NCI-H345 treated with DMSO at 0.1 percent for 48 hours (cell line): Measurements from ENCODE around the gene ZBTB40.

ENCODE experiments used
- DNase-seq: peaks from one replicate; lab custom pipeline; 2025; ENCODE audit not compliant: unreplicated experiment; lab: John Stamatoyannopoulos, UW

The ZBTB40 gene

GRCh38 chr1:22503721-22504410, 52.2 kb downstream of the ZBTB40 start:
- no peak for DNase-seq

GRCh38 chr1:22506130-22506692, 54.6 kb downstream of the ZBTB40 start:
- no peak for DNase-seq

- no peak for DNase-seq
Measured at GRCh38 chr1:22507587-22507986, 55.9 kb downstream of the ZBTB40 start.

GRCh38 chr1:22508329-22508728, 56.7 kb downstream of the ZBTB40 start:
- no peak for DNase-seq

- peak; percentile 46 for DNase-seq
Measured at GRCh38 chr1:22508991-22509390, 57.3 kb downstream of the ZBTB40 start.

- no peak for DNase-seq
Measured at GRCh38 chr1:22509815-22510214, 58.2 kb downstream of the ZBTB40 start.

GRCh38 chr1:22512873-22513272, 61.2 kb downstream of the ZBTB40 start:
- no peak for DNase-seq

GRCh38 chr1:22516906-22517571, 65.4 kb downstream of the ZBTB40 start:
- DNase-seq, result no peak

GRCh38 chr1:22517956-22518355, 66.3 kb downstream of the ZBTB40 start:
- no peak for DNase-seq

- no peak for DNase-seq
Measured at GRCh38 chr1:22518379-22518778, 66.7 kb downstream of the ZBTB40 start.

GRCh38 chr1:22520871-22521270, 69.2 kb downstream of the ZBTB40 start:
- DNase-seq, result no peak

GRCh38 chr1:22521692-22522091, 70.0 kb downstream of the ZBTB40 start:
- no peak for DNase-seq

GRCh38 chr1:22522221-22522743, 70.6 kb downstream of the ZBTB40 start:
- no peak for DNase-seq

GRCh38 chr1:22524481-22524880, 72.8 kb downstream of the ZBTB40 start:
- DNase-seq, result no peak

- no peak for DNase-seq
Measured at GRCh38 chr1:22525211-22525610, 73.6 kb downstream of the ZBTB40 start.

GRCh38 chr1:22525646-22526045, 74.0 kb downstream of the ZBTB40 start:
- no peak for DNase-seq

GRCh38 chr1:22526098-22526497, 74.4 kb downstream of the ZBTB40 start:
- no peak for DNase-seq

GRCh38 chr1:22526677-22527076, 75.0 kb downstream of the ZBTB40 start:
- DNase-seq, result no peak

- DNase-seq, result no peak
Measured at GRCh38 chr1:22527122-22527521, 75.5 kb downstream of the ZBTB40 start.

- DNase-seq, result peak; percentile 41
Measured at GRCh38 chr1:22527555-22528296, 76.1 kb downstream of the ZBTB40 start.

GRCh38 chr1:22528451-22528850, 76.8 kb downstream of the ZBTB40 start:
- DNase-seq, result no peak
